GM12878 (cell line): ENCODE results near the gene SMC1B. TPM values are rescaled to one million over a fixed set of nuclear protein-coding genes. Genes with fewer than 3 reads are reported as not detected.

Experiments
- polyA plus RNA-seq, 11 experiments: library from polyadenylated mRNA; depleted of rRNA in 4 of 11; unstranded in 6 of 11; stranded (reverse) in 5 of 11; fragments of >200 nt; fragmentation: Nextera tagmentation in 4 of 11; fragmentation: Illumina TruSeq in 1 of 11; extraction: Ambion mirVana in 4 of 11; extraction: Trizol in 1 of 11; gene quantifications; 1 replicate in 1 of 11; 2 replicates in 10 of 11; pipeline versions ENCODE4 v1.2.1 to v1.2.3, GENCODE V29; 2011 to 2016; ENCODE audit warnings: inconsistent platforms in 2 of 11, missing spikeins in 2 of 11, low read depth in 1 of 11
- total RNA-seq, 4 experiments: library from RNA; depleted of rRNA in 3 of 4; stranded (reverse); fragments of >200 nt in 3 of 4; fragmentation: Illumina TruSeq in 1 of 4; extraction: Trizol in 1 of 4; gene quantifications; 2 replicates each; pipeline versions ENCODE4 v1.2.1 to v1.2.3, GENCODE V29; 2013 to 2021

The SMC1B gene
- total and polyA plus RNA-seq, 10 of the 15 experiments (the other 5 are each of a cell fraction or from before 2014, with no cell fraction given) = not detected

Other genes with a start within 250 kb of the SMC1B start
- 79.0 and 83.2 TPM in 2 replicates for gene NUP50, start 249.7 kb downstream of the SMC1B start, total RNA-seq (2014; rRNA removed)
- gene NUP50, start 249.7 kb downstream of the SMC1B start, total RNA-seq (2014; rRNA removed; fragmentation: Illumina TruSeq; extraction: Trizol) = 79.3 and 84.3 TPM in 2 replicates
- gene NUP50, start 249.7 kb downstream of the SMC1B start, total RNA-seq (2021) = 117 and 125 TPM in 2 replicates
- 46.4 and 49.5 TPM in 2 replicates for gene NUP50, start 249.7 kb downstream of the SMC1B start, polyA plus RNA-seq (2011; rRNA removed)
- 82.5 and 91.0 TPM in 2 replicates for gene NUP50, start 249.7 kb downstream of the SMC1B start, polyA plus RNA-seq (2014; fragmentation: Illumina TruSeq; extraction: Trizol)
- gene NUP50, start 249.7 kb downstream of the SMC1B start, polyA plus RNA-seq (2014; fragmentation: Nextera tagmentation; extraction: Ambion mirVana) = 10 to 100 TPM; 36.8 to 43.4 TPM
- gene NUP50, start 249.7 kb downstream of the SMC1B start, polyA plus RNA-seq (2014; rRNA removed) = 66.9 and 71.3 TPM in 2 replicates
- 10 to 100 TPM; 78.7 to 89.4 TPM for gene NUP50, start 249.7 kb downstream of the SMC1B start, polyA plus RNA-seq (2016; fragmentation: Nextera tagmentation; extraction: Ambion mirVana)
- 99.8 and 102 TPM in 2 replicates for gene KIAA0930, start 172.7 kb downstream of the SMC1B start, total RNA-seq (2014; rRNA removed)
- 39.2 and 45.2 TPM in 2 replicates for gene KIAA0930, start 172.7 kb downstream of the SMC1B start, total RNA-seq (2014; rRNA removed; fragmentation: Illumina TruSeq; extraction: Trizol)
- 125 and 127 TPM in 2 replicates for gene KIAA0930, start 172.7 kb downstream of the SMC1B start, total RNA-seq (2021)
- gene KIAA0930, start 172.7 kb downstream of the SMC1B start, polyA plus RNA-seq (2011; rRNA removed) = 38.7 and 58.2 TPM in 2 replicates
- gene KIAA0930, start 172.7 kb downstream of the SMC1B start, polyA plus RNA-seq (2014; fragmentation: Illumina TruSeq; extraction: Trizol) = 13.4 and 47.4 TPM in 2 replicates
- gene KIAA0930, start 172.7 kb downstream of the SMC1B start, polyA plus RNA-seq (2014; fragmentation: Nextera tagmentation; extraction: Ambion mirVana) = 1 to 10 TPM; 3.6 to 9.2 TPM
- 114 and 120 TPM in 2 replicates for gene KIAA0930, start 172.7 kb downstream of the SMC1B start, polyA plus RNA-seq (2014; rRNA removed)
- 10 to 100 TPM; 14.2 to 16.3 TPM for gene KIAA0930, start 172.7 kb downstream of the SMC1B start, polyA plus RNA-seq (2016; fragmentation: Nextera tagmentation; extraction: Ambion mirVana)
- gene UPK3A, start 128.7 kb downstream of the SMC1B start, total RNA-seq (2014; rRNA removed) = not detected in 2 replicates
- gene UPK3A, start 128.7 kb downstream of the SMC1B start, total RNA-seq (2014; rRNA removed; fragmentation: Illumina TruSeq; extraction: Trizol) = not detected in 2 replicates
- not detected in 2 replicates for gene UPK3A, start 128.7 kb downstream of the SMC1B start, total RNA-seq (2021)
- gene UPK3A, start 128.7 kb downstream of the SMC1B start, polyA plus RNA-seq (2011; rRNA removed) = not detected in 2 replicates
- not detected in 2 replicates for gene UPK3A, start 128.7 kb downstream of the SMC1B start, polyA plus RNA-seq (2014; fragmentation: Illumina TruSeq; extraction: Trizol)
- not detected for gene UPK3A, start 128.7 kb downstream of the SMC1B start, polyA plus RNA-seq (2014; fragmentation: Nextera tagmentation; extraction: Ambion mirVana)
- not detected in 2 replicates for gene UPK3A, start 128.7 kb downstream of the SMC1B start, polyA plus RNA-seq (2014; rRNA removed)
- gene UPK3A, start 128.7 kb downstream of the SMC1B start, polyA plus RNA-seq (2016; fragmentation: Nextera tagmentation; extraction: Ambion mirVana) = not detected
- gene FAM118A, start 103.7 kb downstream of the SMC1B start, total RNA-seq (2014; rRNA removed) = 59.2 and 69.5 TPM in 2 replicates
- 53.0 and 54.0 TPM in 2 replicates for gene FAM118A, start 103.7 kb downstream of the SMC1B start, total RNA-seq (2014; rRNA removed; fragmentation: Illumina TruSeq; extraction: Trizol)
- 44.6 and 63.1 TPM in 2 replicates for gene FAM118A, start 103.7 kb downstream of the SMC1B start, total RNA-seq (2021)
- 332 and 365 TPM in 2 replicates for gene FAM118A, start 103.7 kb downstream of the SMC1B start, polyA plus RNA-seq (2011; rRNA removed)
- 66.3 and 73.8 TPM in 2 replicates for gene FAM118A, start 103.7 kb downstream of the SMC1B start, polyA plus RNA-seq (2014; fragmentation: Illumina TruSeq; extraction: Trizol)
- 10 to 100 TPM; 17.4 to 20.1 TPM for gene FAM118A, start 103.7 kb downstream of the SMC1B start, polyA plus RNA-seq (2014; fragmentation: Nextera tagmentation; extraction: Ambion mirVana)
- gene FAM118A, start 103.7 kb downstream of the SMC1B start, polyA plus RNA-seq (2014; rRNA removed) = 125 and 126 TPM in 2 replicates
- 10 to 100 TPM; 41.7 to 44.1 TPM for gene FAM118A, start 103.7 kb downstream of the SMC1B start, polyA plus RNA-seq (2016; fragmentation: Nextera tagmentation; extraction: Ambion mirVana)
- gene RIBC2, start 94 bp upstream of the SMC1B start, total RNA-seq (2014; rRNA removed) = not detected in 2 replicates
- not detected in 2 replicates for gene RIBC2, start 94 bp upstream of the SMC1B start, total RNA-seq (2014; rRNA removed; fragmentation: Illumina TruSeq; extraction: Trizol)
- gene RIBC2, start 94 bp upstream of the SMC1B start, total RNA-seq (2021) = not detected in 2 replicates
- not detected in 2 replicates for gene RIBC2, start 94 bp upstream of the SMC1B start, polyA plus RNA-seq (2011; rRNA removed)
- gene RIBC2, start 94 bp upstream of the SMC1B start, polyA plus RNA-seq (2014; fragmentation: Illumina TruSeq; extraction: Trizol) = not detected in 2 replicates
- not detected for gene RIBC2, start 94 bp upstream of the SMC1B start, polyA plus RNA-seq (2014; fragmentation: Nextera tagmentation; extraction: Ambion mirVana)
- 0.10 TPM in 1 of 2 replicates, not detected in the other for gene RIBC2, start 94 bp upstream of the SMC1B start, polyA plus RNA-seq (2014; rRNA removed)
- gene RIBC2, start 94 bp upstream of the SMC1B start, polyA plus RNA-seq (2016; fragmentation: Nextera tagmentation; extraction: Ambion mirVana) = not detected
- not detected in 2 replicates for gene FBLN1, start 89.3 kb upstream of the SMC1B start, total RNA-seq (2014; rRNA removed)
- not detected in 2 replicates for gene FBLN1, start 89.3 kb upstream of the SMC1B start, total RNA-seq (2014; rRNA removed; fragmentation: Illumina TruSeq; extraction: Trizol)
- gene FBLN1, start 89.3 kb upstream of the SMC1B start, total RNA-seq (2021) = 0.51 and 0.90 TPM in 2 replicates
- not detected in 2 replicates for gene FBLN1, start 89.3 kb upstream of the SMC1B start, polyA plus RNA-seq (2011; rRNA removed)
- gene FBLN1, start 89.3 kb upstream of the SMC1B start, polyA plus RNA-seq (2014; fragmentation: Illumina TruSeq; extraction: Trizol) = not detected in 2 replicates
- gene FBLN1, start 89.3 kb upstream of the SMC1B start, polyA plus RNA-seq (2014; fragmentation: Nextera tagmentation; extraction: Ambion mirVana) = not detected
- gene FBLN1, start 89.3 kb upstream of the SMC1B start, polyA plus RNA-seq (2014; rRNA removed) = not detected in 2 replicates
- under 1 TPM in 1 of 2 experiments, not detected in 1; 0.20 TPM for gene FBLN1, start 89.3 kb upstream of the SMC1B start, polyA plus RNA-seq (2016; fragmentation: Nextera tagmentation; extraction: Ambion mirVana)